Measurements from ENCODE around the gene ITPK1.

Gene ITPK1

DNA sequence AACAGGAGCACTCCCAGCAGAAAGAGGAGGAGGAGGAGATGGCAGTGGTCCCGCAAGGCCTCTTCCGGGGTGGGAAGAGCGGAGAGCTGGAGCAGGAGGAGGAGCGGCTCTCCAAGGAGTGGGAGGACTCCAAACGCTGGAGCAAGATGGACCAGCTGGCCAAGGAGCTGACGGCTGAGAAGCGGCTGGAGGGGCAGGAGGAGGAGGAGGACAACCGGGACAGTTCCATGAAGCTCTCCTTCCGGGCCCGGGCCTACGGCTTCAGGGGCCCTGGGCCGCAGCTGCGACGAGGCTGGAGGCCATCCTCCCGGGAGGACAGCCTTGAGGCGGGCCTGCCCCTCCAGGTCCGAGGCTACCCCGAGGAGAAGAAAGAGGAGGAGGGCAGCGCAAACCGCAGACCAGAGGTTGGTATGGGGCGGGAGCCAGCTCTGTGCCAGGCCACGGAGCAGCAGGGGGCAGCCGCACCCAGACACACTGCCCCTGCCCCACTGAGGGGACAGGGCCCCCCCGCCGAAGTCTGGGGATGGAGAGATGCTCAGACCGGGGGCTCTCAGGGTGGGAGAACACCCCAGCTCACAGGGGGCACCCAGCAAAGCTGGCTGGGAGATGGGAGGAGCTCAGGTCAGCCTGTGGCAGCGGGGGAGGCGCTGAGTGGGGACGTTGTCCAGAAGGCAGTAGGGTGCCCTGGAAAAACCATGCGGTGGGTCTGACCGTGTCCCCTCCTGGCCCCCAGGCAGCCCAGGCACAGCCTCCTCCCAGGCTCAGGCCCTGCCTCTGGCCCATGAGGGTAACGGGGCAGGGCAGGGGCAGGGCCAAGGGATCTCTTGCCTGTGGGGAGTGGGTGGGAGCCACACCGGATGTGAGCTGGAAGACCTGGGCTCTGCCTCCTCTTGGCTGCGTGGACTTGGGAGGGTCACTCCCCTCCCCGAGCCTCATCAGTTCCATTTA, 183.0 kb downstream of the ITPK1 start:
- Histone ChIP-seq H3K79me2 (ENCODE audit: low read length) (no peaks in the 10 kb centered on the region), H3K9ac (ENCODE audit: low read length) (no peak overlapping the region), H3K4me3 (ENCODE audit: low read length) (no peak overlapping the region), H2AFZ (ENCODE audit: low read length) (no peak overlapping the region), H3K4me1 (ENCODE audit: low read length) (no peaks in the 10 kb centered on the region), H4K20me1 (ENCODE audit: insufficient read depth, low read length) (no peaks in the 10 kb centered on the region), H3K36me3 (replicated peaks; ENCODE audit: insufficient read depth, low read length) (no peaks in the 10 kb centered on the region), H3K27ac (ENCODE audit: low read length) (no peak overlapping the region), H3K9me3 (replicated peaks; ENCODE audit: insufficient read depth, low read length) (no peaks in the 10 kb centered on the region), H3F3A (ENCODE audit: insufficient read depth, low read length) (no peaks in the 10 kb centered on the region), H3K9me2 (replicated peaks; ENCODE audit: insufficient read depth, low read length) (no peaks in the 10 kb centered on the region), H3K27me3 (replicated peaks; ENCODE audit: insufficient read depth, low read length) (no peaks in the 10 kb centered on the region), H3K4me2 (ENCODE audit: low read depth, low read length) (no peak overlapping the region)
- TF ChIP-seq EZH2phosphoT487 (IDR thresholded peaks at IDR 0.05; ENCODE audit: low read length), result no peak
- no peak for TF ChIP-seq CTCF (IDR thresholded peaks at IDR 0.05; ENCODE audit: low read length)
- TF ChIP-seq EZH2 (optimal IDR thresholded peaks at IDR 0.05; ENCODE audit: low read depth, low read length), result no peak
- DNase-seq, result no peak

DNA sequence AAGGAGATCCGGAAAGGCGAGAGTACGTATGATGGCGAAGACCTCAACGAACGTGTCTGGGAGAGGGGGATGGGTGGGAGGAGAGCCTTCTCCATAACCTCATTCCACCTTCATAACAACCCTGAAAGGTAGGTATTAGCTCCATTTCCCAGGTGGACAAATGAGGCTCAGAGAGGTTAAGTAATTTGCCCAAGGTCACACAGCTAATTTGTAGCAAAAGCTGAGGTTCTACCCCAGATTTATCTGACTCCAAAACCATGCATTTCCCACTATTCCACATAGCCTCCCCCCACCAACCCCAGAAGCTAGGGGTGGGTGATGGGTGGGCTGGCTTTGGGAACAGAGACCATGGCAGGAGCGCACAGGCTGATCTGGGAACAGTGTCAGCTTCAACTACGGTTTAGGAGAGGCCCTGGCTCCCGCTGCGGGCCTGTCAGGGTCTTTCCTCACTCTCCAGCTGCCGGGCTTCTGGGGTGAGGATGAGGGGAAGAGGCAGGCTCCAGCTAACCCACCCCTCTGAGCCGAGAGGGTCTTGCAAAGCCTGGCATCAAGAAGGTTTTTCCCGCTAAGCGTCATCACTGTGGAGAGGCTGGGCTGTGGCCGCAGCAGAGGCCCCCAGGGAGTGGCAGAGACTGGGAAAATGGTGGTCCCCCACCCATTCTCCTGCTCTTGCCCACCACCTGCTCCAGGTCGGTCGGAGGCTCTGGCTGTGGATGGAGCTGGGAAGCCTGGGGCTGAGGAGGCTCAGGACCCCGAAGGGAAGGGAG, 183.9 kb downstream of the ITPK1 start:
- H2AFZ ChIP-seq (ENCODE audit: low read length), result no peak overlapping the region
- H3K4me1 ChIP-seq (ENCODE audit: low read length), result no peaks in the 10 kb centered on the region
- no peaks in the 10 kb centered on the region for H3K9me3 ChIP-seq (replicated peaks; ENCODE audit: insufficient read depth, low read length)
- no peak for DNase-seq
- no peaks in the 10 kb centered on the region for H4K20me1 ChIP-seq (ENCODE audit: insufficient read depth, low read length)
- no peak overlapping the region for H3K27ac ChIP-seq (ENCODE audit: low read length)
- no peaks in the 10 kb centered on the region for H3K9me2 ChIP-seq (replicated peaks; ENCODE audit: insufficient read depth, low read length)
- no peak for TF ChIP-seq EZH2 (optimal IDR thresholded peaks at IDR 0.05; ENCODE audit: low read depth, low read length)
- no peak for TF ChIP-seq EZH2phosphoT487 (IDR thresholded peaks at IDR 0.05; ENCODE audit: low read length)
- TF ChIP-seq CTCF (IDR thresholded peaks at IDR 0.05; ENCODE audit: low read length), result no peak
- no peaks in the 10 kb centered on the region for H3K27me3 ChIP-seq (replicated peaks; ENCODE audit: insufficient read depth, low read length)
- H3K4me3 ChIP-seq (ENCODE audit: low read length), result no peak overlapping the region
- no peak overlapping the region for H3K4me2 ChIP-seq (ENCODE audit: low read depth, low read length)
- H3F3A ChIP-seq (ENCODE audit: insufficient read depth, low read length), result no peaks in the 10 kb centered on the region
- H3K79me2 ChIP-seq (ENCODE audit: low read length), result no peaks in the 10 kb centered on the region
- no peak overlapping the region for H3K9ac ChIP-seq (ENCODE audit: low read length)
- H3K36me3 ChIP-seq (replicated peaks; ENCODE audit: insufficient read depth, low read length), result no peaks in the 10 kb centered on the region

DNA sequence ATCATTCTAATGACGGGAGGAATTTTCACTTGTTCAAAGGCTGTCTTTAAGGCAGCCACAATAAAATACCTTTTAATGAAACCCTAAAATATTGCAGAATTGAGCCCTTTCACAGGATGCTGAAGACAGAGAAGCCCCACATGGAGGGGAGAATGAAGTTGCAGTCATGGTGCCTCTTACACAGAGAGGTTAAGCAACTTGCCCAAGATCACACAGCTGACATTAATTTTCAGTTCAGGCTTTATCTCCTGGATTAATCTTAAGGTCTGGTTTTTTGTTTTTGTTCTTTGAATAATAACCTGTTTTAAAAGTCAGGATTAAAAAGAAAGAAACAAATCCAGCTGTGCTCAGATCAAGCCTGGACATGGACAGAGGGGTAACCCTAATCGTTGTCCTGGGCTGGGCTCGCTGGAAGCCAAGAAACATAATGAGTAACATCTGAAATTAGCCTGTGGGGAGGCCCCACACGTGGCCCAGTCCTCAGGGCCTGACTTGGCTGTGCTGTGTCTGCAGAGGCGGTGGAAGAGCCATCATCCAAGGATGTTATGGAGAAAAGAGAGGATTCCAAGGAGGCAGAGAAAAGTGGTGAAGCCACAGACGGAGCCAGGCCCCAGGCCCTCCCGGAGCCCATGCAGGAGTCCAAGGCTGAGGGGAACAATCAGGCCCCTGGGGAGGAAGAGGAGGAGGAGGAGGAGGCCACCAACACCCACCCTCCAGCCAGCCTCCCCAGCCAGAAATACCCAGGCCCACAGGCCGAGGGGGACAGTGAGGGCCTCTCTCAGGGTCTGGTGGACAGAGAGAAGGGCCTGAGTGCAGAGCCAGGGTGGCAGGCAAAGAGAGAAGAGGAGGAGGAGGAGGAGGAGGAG, 184.8 kb downstream of the ITPK1 start:
- DNase-seq, result no peak
- Histone ChIP-seq H3F3A (ENCODE audit: insufficient read depth, low read length) (no peaks in the 10 kb centered on the region), H3K4me3 (ENCODE audit: low read length) (no peak overlapping the region), H2AFZ (ENCODE audit: low read length) (no peak overlapping the region), H3K4me2 (ENCODE audit: low read depth, low read length) (no peak overlapping the region), H3K9ac (ENCODE audit: low read length) (no peak overlapping the region), H3K27ac (ENCODE audit: low read length) (no peak overlapping the region), H4K20me1 (ENCODE audit: insufficient read depth, low read length) (no peaks in the 10 kb centered on the region), H3K79me2 (ENCODE audit: low read length) (no peaks in the 10 kb centered on the region), H3K9me3 (replicated peaks; ENCODE audit: insufficient read depth, low read length) (no peaks in the 10 kb centered on the region), H3K36me3 (replicated peaks; ENCODE audit: insufficient read depth, low read length) (no peaks in the 10 kb centered on the region), H3K27me3 (replicated peaks; ENCODE audit: insufficient read depth, low read length) (no peaks in the 10 kb centered on the region), H3K9me2 (replicated peaks; ENCODE audit: insufficient read depth, low read length) (no peaks in the 10 kb centered on the region), H3K4me1 (ENCODE audit: low read length) (no peaks in the 10 kb centered on the region)
- TF ChIP-seq EZH2phosphoT487 (IDR thresholded peaks at IDR 0.05; ENCODE audit: low read length) (no peak), CTCF (IDR thresholded peaks at IDR 0.05; ENCODE audit: low read length) (no peak), EZH2 (optimal IDR thresholded peaks at IDR 0.05; ENCODE audit: low read depth, low read length) (no peak)
